DLD1 (cell line): ENCODE results near the gene SPRR2B.
"Not testable (repeated sequence)": the region's sequence is repeated elsewhere in the genome, so short reads cannot be mapped to it uniquely, and the experiment has no call there.

Experiments
- in situ Hi-C: cut with HindIII; loops from 2 replicates; pipeline ENCODE4 v1.10.0; 2017; ENCODE audit warnings: low sequenced_read_pairs

SPRR2B gene

GRCh38 chr1:153071511-153071910 is at the start of gene SPRR2B:
Gene SPRR2B, minus strand, starts transcription at chr1:153071611. Its CDS starts 772 bp downstream, at chr1:153070839.
- in situ Hi-C loops = no loop called here

GRCh38 chr1:153120945-153121344 is 49.5 kb upstream of the SPRR2B start:
- in situ Hi-C loops = no loop called here

GRCh38 chr1:153119491-153119971 is 48.1 kb upstream of the SPRR2B start:
- in situ Hi-C loops = no loop called here

GRCh38 chr1:153115264-153115663 is 43.9 kb upstream of the SPRR2B start:
- in situ Hi-C loops = not testable (repeated sequence)

GRCh38 chr1:153113416-153113815 is 42.0 kb upstream of the SPRR2B start, which contains the start of gene SPRR2F:
Gene SPRR2F, minus strand, starts transcription at chr1:153113516. Its CDS starts 783 bp downstream, at chr1:153112733.
- in situ Hi-C loops = no loop called here

GRCh38 chr1:153112454-153112853 is 41.0 kb upstream of the SPRR2B start:
- in situ Hi-C loops = not testable (repeated sequence)

GRCh38 chr1:153100245-153100644 is 28.8 kb upstream of the SPRR2B start:
- in situ Hi-C loops = no loop called here

- in situ Hi-C loops = no loop called here
These were observed 28.1 kb upstream of the SPRR2B start for GRCh38 chr1:153099461-153100045.

GRCh38 chr1:153095764-153096163 is 24.4 kb upstream of the SPRR2B start:
- in situ Hi-C loops = no loop called here

- in situ Hi-C loops = no loop called here
These were observed 23.0 kb upstream of the SPRR2B start, which contains the start of gene SPRR2E for GRCh38 chr1:153094426-153094825. Gene SPRR2E, minus strand, starts transcription at chr1:153094526. Its CDS starts 775 bp downstream, at chr1:153093751.

GRCh38 chr1:153087652-153088051 is 16.2 kb upstream of the SPRR2B start:
- in situ Hi-C loops = no loop called here

- in situ Hi-C loops = no loop called here
These were observed 10.3 kb upstream of the SPRR2B start for GRCh38 chr1:153081736-153082135.

GRCh38 chr1:153072806-153073726 is 1.7 kb upstream of the SPRR2B start:
- in situ Hi-C loops = no loop called here

- in situ Hi-C loops = no loop called here
These were observed 1.2 kb downstream of the SPRR2B start for GRCh38 chr1:153070243-153070642.

- in situ Hi-C loops = no loop called here
These were observed 12.3 kb downstream of the SPRR2B start for GRCh38 chr1:153058826-153059784.

- in situ Hi-C loops = no loop called here
These were observed 13.3 kb downstream of the SPRR2B start for GRCh38 chr1:153058154-153058553.

GRCh38 chr1:153057375-153057774 is 14.0 kb downstream of the SPRR2B start, which contains the start of gene SPRR2A:
Gene SPRR2A, minus strand, starts transcription at chr1:153057512. Its CDS starts 777 bp downstream, at chr1:153056735.
- in situ Hi-C loops = no loop called here

GRCh38 chr1:153056111-153056510 is 15.3 kb downstream of the SPRR2B start:
- in situ Hi-C loops = not testable (repeated sequence)

- in situ Hi-C loops = no loop called here
These were observed 22.2 kb downstream of the SPRR2B start for GRCh38 chr1:153049211-153049610.

- in situ Hi-C loops = no loop called here
These were observed 30.3 kb downstream of the SPRR2B start, which contains the start of gene SPRR2D for GRCh38 chr1:153040950-153041631. Gene SPRR2D, minus strand, starts transcription at chr1:153041120. Its CDS starts 774 bp downstream, at chr1:153040346.
